Upper lobe of left lung (tissue), 4 donors: Measurements from ENCODE around the gene ZDHHC11B.
"Not testable (repeated sequence)": the region's sequence is repeated elsewhere in the genome, so short reads cannot be mapped to it uniquely, and the experiment has no call there.

Experiments
- EP300 ChIP-seq, 4 donors: sonication (generic); formaldehyde crosslinking; IDR thresholded peaks; one replicate each; pipeline ENCODE4 v1.5.1; 2017; ENCODE audit warnings: antibody characterized with exemption in 4 of 4, control low read depth in 2 of 4
- POLR2A ChIP-seq, 4 donors: fragments of 450-650 bp; IDR thresholded peaks; one replicate each; pipeline ENCODE4 v1.5.1; 2016 to 2017; ENCODE audit warnings: antibody characterized with exemption in 4 of 4, mild to moderate bottlenecking in 2 of 4
- TF ChIP-seq, protein P1 (sequence below), 6 experiments: fragments of 450-650 bp in 4 of 6; fragments of 200-600 bp in 2 of 6; sonication (generic) in 2 of 6; IDR thresholded peaks; one replicate each; pipeline ENCODE4 v1.5.1; 2016 to 2019; ENCODE audit warnings: antibody characterized with exemption in 6 of 6

DNA sequence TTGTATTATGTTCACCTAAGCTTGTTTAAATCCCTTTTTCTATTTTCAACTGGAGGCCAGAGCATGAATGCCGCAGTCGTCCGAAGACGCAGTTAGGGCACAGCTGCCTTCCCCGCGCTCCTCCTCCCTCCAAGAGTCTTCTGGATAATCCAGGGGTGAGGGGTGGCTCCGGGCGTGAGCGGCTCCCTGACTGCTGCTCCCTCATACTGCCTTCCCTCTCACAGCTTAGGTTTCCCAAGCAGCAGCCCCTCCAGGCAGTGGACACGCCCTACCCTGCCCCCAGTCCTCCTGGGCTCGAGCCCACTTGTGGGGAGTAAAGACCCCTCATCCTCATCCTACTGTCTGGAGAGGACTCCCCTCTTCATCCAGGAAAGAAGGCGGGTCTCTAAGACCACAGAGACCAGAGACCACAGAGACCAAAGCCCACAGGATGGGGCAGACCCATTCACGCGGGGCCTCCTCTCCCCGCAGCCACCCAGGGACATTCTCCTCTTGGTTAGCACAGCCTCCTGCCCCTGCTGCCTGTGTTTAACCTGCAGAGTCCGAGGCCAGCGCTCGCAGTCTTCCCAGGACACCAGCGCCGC is 31.9 kb downstream of the ZDHHC11B start:
- TF ChIP-seq, protein P1, sequence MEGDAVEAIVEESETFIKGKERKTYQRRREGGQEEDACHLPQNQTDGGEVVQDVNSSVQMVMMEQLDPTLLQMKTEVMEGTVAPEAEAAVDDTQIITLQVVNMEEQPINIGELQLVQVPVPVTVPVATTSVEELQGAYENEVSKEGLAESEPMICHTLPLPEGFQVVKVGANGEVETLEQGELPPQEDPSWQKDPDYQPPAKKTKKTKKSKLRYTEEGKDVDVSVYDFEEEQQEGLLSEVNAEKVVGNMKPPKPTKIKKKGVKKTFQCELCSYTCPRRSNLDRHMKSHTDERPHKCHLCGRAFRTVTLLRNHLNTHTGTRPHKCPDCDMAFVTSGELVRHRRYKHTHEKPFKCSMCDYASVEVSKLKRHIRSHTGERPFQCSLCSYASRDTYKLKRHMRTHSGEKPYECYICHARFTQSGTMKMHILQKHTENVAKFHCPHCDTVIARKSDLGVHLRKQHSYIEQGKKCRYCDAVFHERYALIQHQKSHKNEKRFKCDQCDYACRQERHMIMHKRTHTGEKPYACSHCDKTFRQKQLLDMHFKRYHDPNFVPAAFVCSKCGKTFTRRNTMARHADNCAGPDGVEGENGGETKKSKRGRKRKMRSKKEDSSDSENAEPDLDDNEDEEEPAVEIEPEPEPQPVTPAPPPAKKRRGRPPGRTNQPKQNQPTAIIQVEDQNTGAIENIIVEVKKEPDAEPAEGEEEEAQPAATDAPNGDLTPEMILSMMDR (IDR thresholded peaks at IDR 0.05) = not testable (repeated sequence)
- not testable (repeated sequence) for TF ChIP-seq EP300, POLR2A (IDR thresholded peaks at IDR 0.05)
